GM12878 (cell line): ENCODE data around the gene NAV2. TPM values are rescaled to one million over a fixed set of nuclear protein-coding genes. Genes with fewer than 3 reads are reported as not detected.

Source experiments
- ATAC-seq: fragments of 200-7000 bp; cut with Tn5 transposase; 3 replicates; pipeline ENCODE4 v1.9.1; 2020; ENCODE audit warnings: mild to moderate bottlenecking, moderate library complexity
- BruUV-seq: library from RNA; stranded (reverse); fragments of 400-500 nt; replicated peaks from 2 replicates; lab custom pipeline; 2021; lab: Mats Ljungman, UMichigan
- CTCF ChIA-PET: fragments of 300-600 bp; sonication (Branson Sonifier 250); formaldehyde crosslinking; extraction: SDS; loops from one replicate; lab custom pipeline; 2021; ENCODE audit warnings: inconsistent platforms; lab: Yijun Ruan, JAX
- POLR2A ChIA-PET: fragments of 350-600 bp; formaldehyde crosslinking; extraction: SDS; loops from one replicate; lab custom pipeline; 2021; ENCODE audit warnings: inconsistent platforms; lab: Charles Lee
- RAD21 ChIA-PET: fragments of 300-600 bp; sonication (Branson Sonifier 250); formaldehyde crosslinking; loops from one replicate; lab custom pipeline; 2023; ENCODE audit warnings: antibody characterized with exemption; ENCODE audit not compliant: unreplicated experiment; lab: Charles Lee
- SMC1A ChIA-PET: fragments of 300-600 bp; sonication (Branson Sonifier 250); formaldehyde crosslinking; loops from one replicate; lab custom pipeline; 2023; ENCODE audit not compliant: unreplicated experiment, uncharacterized antibody; lab: Charles Lee
- DNase-seq: peaks from one replicate; pipeline ENCODE4 v3.0.0-alpha.2; 2011; ENCODE audit warnings: low read depth, low spot score
- FAIRE-seq: peaks from 3 replicates; lab custom pipeline; 2011; peaks lifted over from hg19 to GRCh38; lab: Jason Lieb, UNC
- H2AFZ ChIP-seq: 2 replicates; pipeline ENCODE4 v1.6.0; 2011; ENCODE audit warnings: low read depth, low read length, control low read depth; ENCODE audit not compliant: control insufficient read depth
- H3K27ac ChIP-seq: 2 replicates; pipeline ENCODE4 v1.5.1; 2011; ENCODE audit warnings: control low read depth; ENCODE audit not compliant: control insufficient read depth, insufficient read depth
- H3K27me3 ChIP-seq, 2 experiments: replicated peaks in 1 of 2; 2 replicates each; pipeline versions ENCODE4 v1.6.0 to v1.6.1; 2011; ENCODE audit warnings: low read length in 1 of 2; ENCODE audit not compliant: control insufficient read depth in 2 of 2, insufficient read depth in 2 of 2
- H3K36me3 ChIP-seq, 2 experiments: 2 replicates each; pipeline ENCODE4 v1.5.1; 2011; ENCODE audit warnings: low read length in 1 of 2; ENCODE audit not compliant: control insufficient read depth in 2 of 2, insufficient read depth in 2 of 2
- H3K4me1 ChIP-seq: 2 replicates; pipeline ENCODE4 v1.6.1; 2011; ENCODE audit warnings: mild to moderate bottlenecking, low read length, moderate library complexity, mixed read lengths; ENCODE audit not compliant: control insufficient read depth, insufficient read depth
- H3K4me2 ChIP-seq: 2 replicates; pipeline ENCODE4 v1.6.0; 2011; ENCODE audit warnings: control low read depth; ENCODE audit not compliant: control insufficient read depth, insufficient read depth
- H3K4me3 ChIP-seq: fragments of 200-600 bp; sonication (generic); 2 replicates; pipeline ENCODE4 v1.5.1; 2016
- H3K79me2 ChIP-seq: 2 replicates; pipeline ENCODE4 v1.6.0; 2011; ENCODE audit warnings: low read length; ENCODE audit not compliant: control insufficient read depth, insufficient read depth
- H3K9ac ChIP-seq: 2 replicates; pipeline ENCODE4 v1.8.0; 2011; ENCODE audit warnings: low read length, control low read depth, mixed read lengths; ENCODE audit not compliant: control insufficient read depth, insufficient read depth
- H3K9me3 ChIP-seq: replicated peaks from 3 replicates; pipeline ENCODE4 v1.5.1; 2011; ENCODE audit warnings: mild to moderate bottlenecking, low read length; ENCODE audit not compliant: control insufficient read depth, insufficient read depth
- H4K20me1 ChIP-seq: 2 replicates; pipeline ENCODE4 v1.6.0; 2011; ENCODE audit not compliant: control insufficient read depth, insufficient read depth
- CEBPB ChIP-seq, 2 experiments: fragments of 150-350 bp in 1 of 2; IDR thresholded peaks; 2 replicates each; pipeline ENCODE4 v1.6.1; 2012 to 2014; ENCODE audit warnings: low read depth in 2 of 2, low read length in 2 of 2, borderline replicate concordance in 1 of 2, inconsistent platforms in 1 of 2
- CREB1 ChIP-seq: IDR thresholded peaks from 2 replicates; pipeline ENCODE4 v1.6.1; 2012; ENCODE audit warnings: low read depth, mild to moderate bottlenecking, inconsistent platforms
- NFXL1 ChIP-seq: fragments of 450-650 bp; IDR thresholded peaks from 2 replicates; pipeline ENCODE4 v1.6.1; 2017; ENCODE audit warnings: antibody characterized with exemption, mild to moderate bottlenecking, borderline replicate concordance
- NR2C1 ChIP-seq: fragments of 450-650 bp; IDR thresholded peaks from 2 replicates; pipeline ENCODE4 v1.6.1; 2017; ENCODE audit warnings: antibody characterized with exemption, mild to moderate bottlenecking, moderate library complexity
- RUNX3 ChIP-seq: IDR thresholded peaks from 2 replicates; pipeline ENCODE4 v1.6.1; 2012; ENCODE audit warnings: low read length, inconsistent platforms
- SMAD1 ChIP-seq: fragments of 450-650 bp; IDR thresholded peaks from 2 replicates; pipeline ENCODE4 v1.6.1; 2018; ENCODE audit warnings: mild to moderate bottlenecking, low read depth; ENCODE audit not compliant: partially characterized antibody
- TAF1 ChIP-seq: IDR thresholded peaks from 2 replicates; pipeline ENCODE4 v1.6.1; 2011; ENCODE audit warnings: mild to moderate bottlenecking, low read depth, low read length, borderline replicate concordance
- TCF12 ChIP-seq: IDR thresholded peaks from 2 replicates; pipeline ENCODE4 v1.6.1; 2011; ENCODE audit warnings: low read depth, mild to moderate bottlenecking, low read length
- WRNIP1 ChIP-seq: IDR thresholded peaks from 2 replicates; pipeline ENCODE4 v1.6.1; 2011; ENCODE audit warnings: low read depth, low read length, improper control_type of control experiment, borderline replicate concordance
- WGBS: methylation state at CpG from one replicate; pipeline ENCODE4 v1.1.6; 2016; ENCODE audit warnings: low lambda C conversion rate; ENCODE audit not compliant: insufficient replicate concordance, insufficient coverage; ENCODE audit errors: missing lambda C conversion rate; 5-methylcytosine and 5-hydroxymethylcytosine counted together
- in situ Hi-C: fragments of 300-500 bp; cut with MboI; formaldehyde crosslinking; loops from 9 replicates; pipeline ENCODE4 v1.14.3; 2018; ENCODE audit warnings: mixed read lengths
- intact Hi-C: fragments of 100-400 bp; cut with micrococcal nuclease; formaldehyde crosslinking; loops from one replicate; pipeline ENCODE4 v1.14.2; 2022; ENCODE audit not compliant: unreplicated experiment
- polyA plus RNA-seq, 11 experiments: library from polyadenylated mRNA; depleted of rRNA in 4 of 11; unstranded in 6 of 11; stranded (reverse) in 5 of 11; fragments of >200 nt; fragmentation: Nextera tagmentation in 4 of 11; fragmentation: Illumina TruSeq in 1 of 11; extraction: Ambion mirVana in 4 of 11; extraction: Trizol in 1 of 11; gene quantifications; 1 replicate in 1 of 11; 2 replicates in 10 of 11; pipeline versions ENCODE4 v1.2.1 to v1.2.3, GENCODE V29; 2011 to 2016; ENCODE audit warnings: inconsistent platforms in 2 of 11, missing spikeins in 2 of 11, low read depth in 1 of 11
- total RNA-seq, 4 experiments: library from RNA; depleted of rRNA in 3 of 4; stranded (reverse); fragments of >200 nt in 3 of 4; fragmentation: Illumina TruSeq in 1 of 4; extraction: Trizol in 1 of 4; gene quantifications; 2 replicates each; pipeline versions ENCODE4 v1.2.1 to v1.2.3, GENCODE V29; 2013 to 2021
- TF ChIP-seq, protein P1 (sequence below): fragments of 450-650 bp; formaldehyde crosslinking; IDR thresholded peaks from 2 replicates; pipeline ENCODE4 v1.4.0; 2022; ENCODE audit warnings: mild to moderate bottlenecking, moderate library complexity
- TF ChIP-seq, protein P2 (sequence below): IDR thresholded peaks from 2 replicates; pipeline ENCODE4 v1.6.1; 2011; ENCODE audit warnings: borderline replicate concordance, low read depth, mild to moderate bottlenecking, moderate library complexity, mixed read lengths, low read length; ENCODE audit not compliant: insufficient read depth; ENCODE audit errors: extremely low read length
- TF ChIP-seq, protein P3 (sequence below): IDR thresholded peaks from 2 replicates; pipeline ENCODE4 v1.6.1; 2012; ENCODE audit warnings: low read depth, low read length, improper control_type of control experiment

The NAV2 gene
- total and polyA plus RNA-seq, 10 of the 15 experiments (the other 5 are each of a cell fraction or from before 2014, with no cell fraction given): 0.35 to 6.1 (median 1.1) TPM

DNA sequence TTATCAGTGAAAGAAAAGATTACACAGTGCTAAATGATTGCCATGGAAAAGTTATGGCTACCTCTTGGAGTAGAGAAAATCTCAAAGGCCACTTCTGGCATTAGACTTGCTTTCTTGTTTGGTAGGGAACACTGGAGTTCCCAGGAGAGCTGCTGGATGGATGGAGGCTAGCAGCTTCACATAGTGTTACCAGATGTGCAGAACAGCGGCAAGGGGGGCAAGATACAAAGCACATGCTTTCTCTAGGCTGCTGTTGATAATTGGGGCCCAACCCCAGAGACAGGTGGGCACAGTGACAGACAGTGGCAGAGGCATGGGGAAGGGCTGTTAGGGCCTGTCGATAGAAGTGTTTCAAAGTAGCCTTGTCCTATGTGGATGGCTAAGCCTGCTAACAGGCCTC is 352.8 kb downstream of the NAV2 start:
- intact Hi-C loops (no loop called here), in situ Hi-C loops (no loop called here)
- H3K27ac ChIP-seq: no peak overlapping the region
- no peaks in the 10 kb centered on the region for H3K4me1 ChIP-seq
- no peaks in the 10 kb centered on the region for H3K79me2 ChIP-seq
- ChIA-PET RAD21 (no interaction called here), CTCF (interaction anchor here (1.5 kb wide), 1 partner anchor 15 kb away, joined by 4 read pairs; no protein-coding TSS in a partner anchor), SMC1A (no interaction called here), POLR2A (interaction anchor here (0.5 kb wide), 1 partner anchor 19 kb away, joined by 3 read pairs; no protein-coding TSS in a partner anchor)
- H3K4me3 ChIP-seq: no peak overlapping the region
- H3K9me3 ChIP-seq: no peaks in the 10 kb centered on the region
- WGBS: 27% methylated on average over 2 of the region's 2 CpGs
- TF ChIP-seq NR2C1 (no peak), WRNIP1 (no peak), TCF12 (no peak), NFXL1 (no peak)
- 0 out of 4 replicates have a peak, but pooled peaks cover 0 to 2% of the 10 kb centered on the region in 2 experiments for H3K27me3 ChIP-seq
- BruUV-seq: no TSS peak
- DNase-seq (no peak), ATAC-seq (no peak), FAIRE-seq (no peak)
- no peak overlapping the region for H3K4me2 ChIP-seq
- H2AFZ ChIP-seq: no peak overlapping the region
- no peaks in the 10 kb centered on the region for H3K36me3 ChIP-seq
- H3K9ac ChIP-seq: no peak overlapping the region
- H4K20me1 ChIP-seq: no peaks in the 10 kb centered on the region

DNA sequence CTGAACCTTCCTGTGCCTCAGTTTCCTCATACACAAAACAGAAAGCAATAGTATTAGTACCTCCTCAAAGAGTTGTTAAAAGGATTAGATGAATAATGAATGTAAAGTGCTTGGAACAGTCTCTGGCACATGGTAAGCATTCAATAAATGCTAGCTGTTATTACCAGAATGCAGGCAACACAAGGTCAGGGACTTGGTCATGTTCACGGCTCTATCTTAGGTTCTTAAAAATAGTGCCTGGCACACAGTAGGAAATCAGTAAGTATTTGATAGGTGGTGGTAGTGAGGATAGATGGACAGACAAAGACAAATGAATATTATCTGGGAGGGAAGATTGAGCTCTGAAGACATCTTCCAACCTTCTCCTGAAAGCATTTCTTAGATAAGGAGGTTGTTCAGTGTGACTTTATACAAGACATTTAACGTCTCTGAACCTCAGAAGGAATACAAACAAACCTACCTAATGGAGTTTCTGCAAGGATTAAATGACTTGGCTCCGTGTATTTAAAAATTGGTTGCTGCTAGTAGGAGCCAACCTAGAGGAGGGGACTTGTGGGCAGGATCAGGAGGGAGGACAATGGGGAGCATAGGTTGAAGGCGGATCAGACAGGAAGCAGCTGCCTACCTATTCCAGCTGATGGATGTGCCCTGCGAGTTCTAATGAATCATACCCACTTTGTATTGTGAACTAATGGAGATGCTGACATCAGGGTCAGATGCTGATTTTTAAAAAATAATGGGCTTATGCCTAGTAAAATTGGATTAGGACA is 353.6 kb downstream of the NAV2 start:
- H3K9me3 ChIP-seq: no peaks in the 10 kb centered on the region
- intact Hi-C loops: no loop called here
- 0 out of 4 replicates have a peak, but pooled peaks cover 0 to 2% of the 10 kb centered on the region in 2 experiments for H3K27me3 ChIP-seq
- in situ Hi-C loops: no loop called here
- no peaks in the 10 kb centered on the region for H3K79me2 ChIP-seq
- no peak overlapping the region for H3K4me3 ChIP-seq
- H3K4me2 ChIP-seq: no peak overlapping the region
- no TSS peak for BruUV-seq
- no peaks in the 10 kb centered on the region for H4K20me1 ChIP-seq
- H2AFZ ChIP-seq: no peak overlapping the region
- H3K27ac ChIP-seq: no peak overlapping the region
- FAIRE-seq (no peak), ATAC-seq (no peak), DNase-seq (no peak)
- SMC1A ChIA-PET: interaction anchor here (0.7 kb wide), 1 partner anchor 787 kb away, joined by 3 read pairs; no protein-coding TSS in a partner anchor
- no peaks in the 10 kb centered on the region for H3K36me3 ChIP-seq
- H3K4me1 ChIP-seq: no peaks in the 10 kb centered on the region
- H3K9ac ChIP-seq: no peak overlapping the region
- 51% methylated on average over 5 of the region's 5 CpGs for WGBS
- CTCF ChIA-PET: no interaction called here
- POLR2A ChIA-PET: interaction anchor here (0.5 to 0.6 kb wide), 2 partner anchors 19 to 28 kb away, joined by 3 read pairs; no protein-coding TSS in a partner anchor
- RAD21 ChIA-PET: no interaction called here
- TF ChIP-seq, protein P1, sequence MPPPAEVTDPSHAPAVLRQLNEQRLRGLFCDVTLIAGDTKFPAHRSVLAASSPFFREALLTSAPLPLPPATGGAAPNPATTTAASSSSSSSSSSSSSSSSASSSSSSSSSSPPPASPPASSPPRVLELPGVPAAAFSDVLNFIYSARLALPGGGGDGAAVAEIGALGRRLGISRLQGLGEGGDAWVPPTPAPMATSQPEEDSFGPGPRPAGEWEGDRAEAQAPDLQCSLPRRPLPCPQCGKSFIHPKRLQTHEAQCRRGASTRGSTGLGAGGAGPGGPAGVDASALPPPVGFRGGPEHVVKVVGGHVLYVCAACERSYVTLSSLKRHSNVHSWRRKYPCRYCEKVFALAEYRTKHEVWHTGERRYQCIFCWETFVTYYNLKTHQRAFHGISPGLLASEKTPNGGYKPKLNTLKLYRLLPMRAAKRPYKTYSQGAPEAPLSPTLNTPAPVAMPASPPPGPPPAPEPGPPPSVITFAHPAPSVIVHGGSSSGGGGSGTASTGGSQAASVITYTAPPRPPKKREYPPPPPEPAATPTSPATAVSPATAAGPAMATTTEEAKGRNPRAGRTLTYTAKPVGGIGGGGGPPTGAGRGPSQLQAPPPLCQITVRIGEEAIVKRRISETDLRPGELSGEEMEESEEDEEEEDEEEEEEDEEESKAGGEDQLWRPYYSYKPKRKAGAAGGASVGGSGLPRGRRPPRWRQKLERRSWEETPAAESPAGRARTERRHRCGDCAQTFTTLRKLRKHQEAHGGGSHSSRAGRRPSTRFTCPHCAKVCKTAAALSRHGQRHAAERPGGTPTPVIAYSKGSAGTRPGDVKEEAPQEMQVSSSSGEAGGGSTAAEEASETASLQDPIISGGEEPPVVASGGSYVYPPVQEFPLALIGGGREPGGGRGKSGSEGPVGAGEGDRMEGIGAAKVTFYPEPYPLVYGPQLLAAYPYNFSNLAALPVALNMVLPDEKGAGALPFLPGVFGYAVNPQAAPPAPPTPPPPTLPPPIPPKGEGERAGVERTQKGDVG (CRISPR knock-in tag): no peak
- TF ChIP-seq CREB1 (no peak), SMAD1 (no peak), TAF1 (no peak), RUNX3 (no peak), CEBPB (IDR thresholded peaks at IDR 0.05; ENCODE audit: borderline replicate concordance in 1 of 2, low read depth in 2 of 2, low read length in 2 of 2) (no peak)
- TF ChIP-seq, protein P2, sequence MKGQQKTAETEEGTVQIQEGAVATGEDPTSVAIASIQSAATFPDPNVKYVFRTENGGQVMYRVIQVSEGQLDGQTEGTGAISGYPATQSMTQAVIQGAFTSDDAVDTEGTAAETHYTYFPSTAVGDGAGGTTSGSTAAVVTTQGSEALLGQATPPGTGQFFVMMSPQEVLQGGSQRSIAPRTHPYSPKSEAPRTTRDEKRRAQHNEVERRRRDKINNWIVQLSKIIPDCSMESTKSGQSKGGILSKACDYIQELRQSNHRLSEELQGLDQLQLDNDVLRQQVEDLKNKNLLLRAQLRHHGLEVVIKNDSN: no peak
- TF ChIP-seq, protein P3, sequence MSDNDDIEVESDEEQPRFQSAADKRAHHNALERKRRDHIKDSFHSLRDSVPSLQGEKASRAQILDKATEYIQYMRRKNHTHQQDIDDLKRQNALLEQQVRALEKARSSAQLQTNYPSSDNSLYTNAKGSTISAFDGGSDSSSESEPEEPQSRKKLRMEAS: no peak
